HG02588 (cell line): ENCODE results near the gene WDR93.

Experiments
- ATAC-seq: cut with Tn5 transposase; IDR thresholded peaks from one replicate; pipeline ENCODE4 v1.9.1; 2021; ENCODE audit warnings: mild to moderate bottlenecking, moderate library complexity; ENCODE audit not compliant: unreplicated experiment

WDR93 gene

GRCh38 chr15:89662893-89663626 lies 27.6 kb upstream of the WDR93 start:
- ATAC-seq = no peak

DNA sequence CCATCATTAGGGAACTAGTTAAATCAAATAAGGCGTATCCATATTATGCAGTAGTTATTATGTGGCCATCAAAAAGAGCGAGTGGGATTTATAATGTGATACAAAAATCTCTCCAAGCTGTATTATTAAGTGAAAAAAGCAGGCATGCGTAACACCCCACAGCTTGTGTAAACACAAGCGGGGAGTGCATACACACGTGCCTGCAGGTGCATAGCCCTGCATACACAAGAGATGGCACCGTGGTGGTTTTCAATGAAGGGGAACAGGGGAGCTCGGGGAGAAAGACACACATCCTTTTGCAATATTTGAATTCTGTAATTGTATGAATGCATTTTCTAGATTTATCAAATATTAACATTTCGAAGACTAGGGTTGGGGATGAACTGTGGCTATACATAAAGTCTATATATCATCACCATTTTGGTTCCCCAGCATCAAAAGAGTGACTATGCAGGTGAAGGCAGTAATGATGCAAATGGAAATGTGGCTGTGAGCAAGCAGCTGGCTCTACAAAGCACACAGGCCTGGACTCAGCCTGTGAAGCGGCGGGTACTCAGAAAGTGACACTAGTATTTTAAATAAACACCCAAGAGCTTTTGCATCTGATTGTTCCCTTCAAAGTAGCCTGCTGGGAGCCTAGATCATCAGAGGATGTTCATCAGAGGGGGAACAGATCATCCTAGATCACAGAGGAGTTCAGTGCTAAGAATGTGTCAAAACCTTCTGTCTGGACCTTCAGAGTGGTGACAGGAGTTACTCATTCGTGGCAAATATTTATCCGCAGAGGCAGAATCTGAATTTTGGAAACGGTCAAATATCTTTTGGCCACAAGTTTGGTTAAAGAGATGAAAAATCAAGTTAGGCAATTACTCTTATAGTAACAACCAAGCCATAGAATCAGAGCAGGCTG lies 25.9 kb upstream of the WDR93 start:
- no peak for ATAC-seq

DNA sequence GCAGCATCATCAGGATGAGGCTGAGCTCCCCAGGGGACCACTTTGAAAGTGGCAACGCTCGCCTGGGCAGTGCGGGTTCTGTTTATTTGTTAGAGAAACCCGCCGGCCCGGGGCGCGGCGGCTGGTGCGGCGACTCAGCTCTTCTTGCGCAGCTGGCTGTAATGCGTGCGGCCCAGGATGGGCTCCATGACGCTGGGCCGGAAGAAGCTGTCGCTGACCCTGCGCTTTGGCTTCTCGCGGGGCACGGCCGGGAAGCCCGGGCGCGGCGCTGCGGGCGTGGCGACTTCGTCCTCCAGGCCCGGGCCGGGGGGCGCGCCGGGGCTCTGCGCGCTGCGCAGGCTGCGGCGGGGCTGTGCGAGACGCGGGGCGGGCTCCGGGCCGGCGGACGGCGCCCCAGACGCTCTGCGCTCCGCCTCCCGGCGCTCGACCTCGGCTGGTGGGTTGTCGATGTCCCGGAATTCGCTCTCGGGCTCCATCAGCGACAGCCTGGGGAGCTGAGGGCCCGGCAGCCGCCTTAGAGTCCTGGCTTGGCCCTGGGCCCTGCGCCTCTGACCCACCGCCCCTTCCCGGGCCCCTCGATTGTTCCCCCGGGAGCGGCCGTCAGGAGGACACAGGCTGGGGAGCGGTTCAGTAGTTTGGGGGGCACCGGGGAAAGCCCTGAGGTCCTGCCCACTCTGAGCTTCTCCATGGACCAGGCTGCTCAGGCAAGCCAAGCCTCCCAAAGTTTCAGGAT lies 25.0 kb upstream of the WDR93 start:
- ATAC-seq = no peak

- ATAC-seq = no peak
Measured at GRCh38 chr15:89666184-89666857, 24.3 kb upstream of the WDR93 start.

DNA sequence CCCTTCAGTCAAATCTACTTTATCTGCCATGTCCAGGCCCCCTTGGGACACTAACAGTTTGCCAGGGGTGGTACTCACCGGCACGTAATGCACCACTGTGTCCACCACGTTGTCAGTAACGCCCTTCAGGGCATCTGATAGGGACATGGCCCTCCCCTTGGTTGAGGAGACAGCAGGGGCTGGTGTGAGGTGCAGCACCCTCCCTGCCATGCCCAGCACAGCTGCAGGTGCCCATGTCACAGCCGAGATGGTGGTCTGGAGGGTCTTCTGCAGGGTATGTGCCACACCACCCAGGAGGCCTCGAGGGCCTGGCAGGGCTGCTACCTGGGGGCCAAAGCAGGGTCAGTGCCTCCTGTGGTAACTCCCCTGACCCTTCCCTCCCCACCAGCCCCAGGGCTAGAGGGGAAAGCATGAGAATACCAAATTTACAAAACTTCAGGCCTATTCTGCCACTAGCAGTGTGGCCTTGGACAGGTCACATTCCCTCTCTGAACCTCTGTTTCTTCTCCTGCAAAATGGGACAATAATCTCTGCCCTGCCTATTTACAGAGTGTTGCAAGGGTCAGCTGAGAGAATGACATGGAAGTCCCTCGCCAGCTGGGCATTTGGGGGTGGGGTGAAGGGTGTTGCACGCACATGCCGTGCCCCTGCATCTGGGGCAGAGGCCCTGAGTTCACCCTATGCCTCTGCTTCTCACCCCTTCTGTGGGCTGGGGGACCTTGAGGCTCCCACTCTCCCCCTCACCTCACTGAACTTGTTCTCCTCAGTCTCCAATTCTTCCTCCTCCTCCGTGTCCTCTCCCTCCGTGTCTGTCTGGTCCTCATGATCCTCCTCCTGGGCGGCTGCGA lies 23.5 kb upstream of the WDR93 start:
- ATAC-seq = no peak

DNA sequence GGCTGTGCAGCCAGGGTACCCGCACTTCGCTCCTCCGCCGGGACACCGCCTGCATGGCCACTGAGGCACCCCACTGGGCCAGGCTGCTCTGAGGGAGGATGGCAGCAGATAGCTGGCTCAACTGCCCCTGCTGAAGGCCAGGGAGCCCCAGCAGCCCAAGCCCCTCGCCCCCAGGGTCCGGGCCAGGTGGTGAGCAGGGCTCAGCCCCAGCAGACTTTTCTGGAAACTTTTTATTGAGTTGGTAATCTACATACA lies 23.0 kb upstream of the WDR93 start:
- ATAC-seq = no peak

GRCh38 chr15:89668171-89668570 lies 22.4 kb upstream of the WDR93 start:
- ATAC-seq = no peak

DNA sequence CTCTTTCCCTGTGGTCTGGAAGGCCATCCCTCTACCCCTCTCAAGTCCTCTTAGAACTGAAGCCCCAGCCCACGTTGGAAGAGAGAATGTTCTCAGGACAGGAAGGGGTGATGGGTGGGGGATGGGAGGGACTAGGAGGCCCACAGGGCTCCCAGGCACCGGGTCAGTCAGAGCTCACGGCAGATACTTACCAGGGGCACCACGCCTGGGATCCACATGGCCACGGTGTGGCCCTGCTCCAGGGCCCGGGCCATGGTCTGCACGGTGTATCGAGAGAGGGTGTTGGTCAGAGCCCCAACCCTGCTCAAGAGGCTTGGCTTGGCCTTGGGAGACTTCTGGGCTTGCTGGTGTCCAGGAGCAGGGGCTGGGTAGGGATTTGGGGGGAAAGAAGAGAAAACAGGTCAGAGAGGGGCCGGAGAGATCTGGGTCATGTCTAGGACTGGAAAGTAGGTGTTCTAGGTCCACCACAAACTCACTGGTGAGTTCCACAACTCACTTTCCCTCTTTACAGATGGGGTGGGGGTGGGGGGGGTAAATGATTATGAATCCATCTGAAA lies 21.2 kb upstream of the WDR93 start:
- ATAC-seq = no peak

GRCh38 chr15:89669941-89670340 lies 20.7 kb upstream of the WDR93 start:
- no peak for ATAC-seq

GRCh38 chr15:89670971-89671560 lies 19.5 kb upstream of the WDR93 start:
- no peak for ATAC-seq

DNA sequence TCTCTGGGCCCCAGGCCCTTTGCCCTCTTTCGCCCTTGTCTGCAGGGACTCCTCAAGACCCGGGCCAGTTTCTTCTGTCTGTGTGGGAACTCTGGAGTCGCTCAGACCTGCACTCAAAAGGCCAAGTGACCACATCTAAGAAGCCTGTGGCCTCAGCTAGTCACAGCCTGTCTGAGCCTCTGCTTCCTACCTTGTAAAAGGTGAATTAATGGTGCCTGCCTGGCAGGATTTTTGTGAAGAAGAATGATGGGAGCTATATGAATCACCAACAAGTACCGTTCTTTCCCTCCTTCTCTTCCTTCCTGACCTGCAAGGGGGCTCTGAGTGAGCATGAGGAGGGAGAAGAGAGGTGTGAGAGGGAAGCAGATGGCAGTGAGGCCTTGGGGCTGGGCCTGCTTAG lies 18.9 kb upstream of the WDR93 start:
- ATAC-seq = no peak

- no peak for ATAC-seq
Measured at GRCh38 chr15:89672221-89673164, 18.1 kb upstream of the WDR93 start.

GRCh38 chr15:89673165-89673512 lies 17.5 kb upstream of the WDR93 start:
- ATAC-seq = no peak

GRCh38 chr15:89674526-89674925 lies 16.1 kb upstream of the WDR93 start:
- ATAC-seq = no peak

DNA sequence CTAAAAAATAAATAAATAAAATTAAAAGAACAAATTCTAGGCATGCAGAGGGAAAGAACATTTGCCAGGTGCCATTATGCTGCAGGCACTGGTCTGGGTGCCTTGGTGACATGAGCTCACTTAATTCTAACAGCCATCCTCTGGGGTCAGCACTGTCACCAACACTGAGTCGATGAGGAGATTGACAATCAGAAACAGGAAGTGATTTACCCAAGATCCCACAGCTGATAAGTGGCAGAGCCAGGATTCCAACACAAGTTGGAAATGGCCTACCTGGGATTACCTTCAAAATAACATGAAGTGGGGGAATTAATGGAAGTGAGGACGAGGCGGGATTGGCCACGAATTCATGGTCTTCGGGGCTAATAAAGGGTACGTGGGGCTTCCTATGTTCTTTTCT lies 15.0 kb upstream of the WDR93 start:
- ATAC-seq = no peak

DNA sequence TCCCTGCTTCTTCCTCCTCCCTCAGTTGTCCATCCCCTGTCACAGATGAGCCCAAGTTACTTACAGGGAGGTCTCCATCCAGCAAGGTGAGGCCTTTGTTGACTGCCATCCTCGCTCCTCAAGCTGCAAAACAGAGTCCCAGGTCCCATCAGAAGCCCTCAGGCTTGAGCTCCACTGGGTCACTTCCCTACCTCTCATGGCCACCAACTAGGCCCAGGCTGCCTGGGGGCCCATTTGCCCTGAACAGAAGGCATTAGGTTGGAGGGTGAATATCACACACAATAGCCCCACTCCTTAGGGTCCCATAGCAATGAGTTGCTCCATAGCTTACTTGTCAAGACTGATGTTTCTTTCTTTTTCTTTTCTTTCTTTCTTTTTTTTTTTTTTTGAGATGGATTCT lies 13.2 kb upstream of the WDR93 start:
- ATAC-seq = no peak

DNA sequence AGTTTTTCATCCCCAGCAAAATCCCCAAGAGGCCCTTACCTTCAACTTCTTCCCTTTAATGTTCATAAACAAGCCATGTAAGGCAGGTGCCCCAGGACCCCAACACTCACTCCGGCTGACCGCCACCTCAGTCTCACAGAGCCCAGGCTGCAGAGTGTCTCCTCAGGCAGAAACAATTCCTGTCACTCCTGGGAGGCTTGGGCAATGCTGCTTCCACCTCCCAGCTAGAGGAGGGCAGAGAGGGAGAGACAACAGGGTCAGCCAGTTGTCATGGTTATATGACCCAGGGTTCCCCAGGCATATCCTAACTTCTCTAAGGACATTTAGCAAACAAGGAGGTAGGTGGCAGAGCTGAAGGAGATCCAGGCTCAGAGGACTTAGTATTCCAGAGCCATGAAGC lies 11.4 kb upstream of the WDR93 start, which contains the start of gene PLIN1:
PLIN1 (minus strand) TSS at position 156 of the 400 bp plus-strand sequence. CDS start 1,878 bp downstream, outside the sequence.
- no peak for ATAC-seq

- ATAC-seq = no peak
Measured at GRCh38 chr15:89680282-89680873, 10.2 kb upstream of the WDR93 start.
